HG03342 (cell line): ENCODE results near the gene C11orf71.
A peak's percentile ranks its signal among the peaks of the same experiment; 100 is the strongest.

Experiments
- ATAC-seq: cut with Tn5 transposase; IDR thresholded peaks from one replicate; pipeline ENCODE4 v1.9.1; 2021; ENCODE audit warnings: mild to moderate bottlenecking, moderate library complexity; ENCODE audit not compliant: unreplicated experiment

C11orf71 gene, protein sequence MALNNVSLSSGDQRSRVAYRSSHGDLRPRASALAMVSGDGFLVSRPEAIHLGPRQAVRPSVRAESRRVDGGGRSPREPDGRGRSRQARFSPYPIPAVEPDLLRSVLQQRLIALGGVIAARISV

DNA sequence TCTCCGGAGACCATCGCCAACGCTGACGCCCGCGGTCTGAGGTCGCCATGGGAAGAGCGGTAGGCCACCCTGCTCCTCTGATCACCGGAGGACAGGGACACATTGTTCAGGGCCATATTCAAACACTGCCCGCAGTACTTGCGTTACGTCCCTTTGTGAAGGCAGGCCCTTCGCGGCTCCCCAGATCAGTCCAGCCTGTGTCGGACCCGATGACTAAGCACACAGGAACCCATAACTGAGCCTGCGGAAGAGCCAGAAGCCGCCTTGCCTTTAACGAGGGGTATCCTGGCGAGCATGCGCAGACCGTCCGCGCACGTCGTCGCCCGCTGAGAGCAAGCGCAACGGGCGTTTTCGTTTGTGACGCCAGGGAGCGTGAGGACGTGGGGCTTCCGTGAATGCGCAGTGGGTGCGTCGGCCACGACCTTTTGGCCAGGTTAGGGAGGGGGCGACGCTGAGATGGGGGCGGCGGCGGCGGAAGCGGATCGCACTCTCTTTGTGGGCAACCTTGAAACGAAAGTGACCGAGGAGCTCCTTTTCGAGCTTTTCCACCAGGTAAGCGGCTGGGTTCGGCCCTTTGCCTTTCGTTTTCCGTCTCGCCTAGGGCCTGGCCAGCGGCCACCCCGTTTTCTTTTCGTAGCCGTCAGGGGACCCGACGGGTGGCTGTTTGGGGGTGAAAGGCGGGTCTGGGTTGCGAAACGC lies at the start of gene C11orf71, which contains the start of gene RBM7:
Gene C11orf71, minus strand, starts transcription at position 296 of the 699 bp plus-strand sequence. Its CDS starts 180 bp downstream, at position 116.
Gene RBM7, plus strand, starts transcription at position 451 of the 699 bp plus-strand sequence. Its CDS starts 6 bp downstream, at position 457.
- ATAC-seq = peak; percentile 93

DNA sequence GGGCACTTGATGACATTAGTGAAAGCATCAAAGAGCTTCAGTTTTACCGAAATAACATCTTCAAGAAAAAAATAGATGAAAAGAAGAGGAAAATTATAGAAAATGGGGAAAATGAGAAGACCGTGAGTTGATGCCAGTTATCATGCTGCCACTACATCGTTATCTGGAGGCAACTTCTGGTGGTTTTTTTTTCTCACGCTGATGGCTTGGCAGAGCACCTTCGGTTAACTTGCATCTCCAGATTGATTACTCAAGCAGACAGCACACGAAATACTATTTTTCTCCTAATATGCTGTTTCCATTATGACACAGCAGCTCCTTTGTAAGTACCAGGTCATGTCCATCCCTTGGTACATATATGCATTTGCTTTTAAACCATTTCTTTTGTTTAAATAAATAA lies 49.5 kb upstream of the C11orf71 start:
- no peak for ATAC-seq

DNA sequence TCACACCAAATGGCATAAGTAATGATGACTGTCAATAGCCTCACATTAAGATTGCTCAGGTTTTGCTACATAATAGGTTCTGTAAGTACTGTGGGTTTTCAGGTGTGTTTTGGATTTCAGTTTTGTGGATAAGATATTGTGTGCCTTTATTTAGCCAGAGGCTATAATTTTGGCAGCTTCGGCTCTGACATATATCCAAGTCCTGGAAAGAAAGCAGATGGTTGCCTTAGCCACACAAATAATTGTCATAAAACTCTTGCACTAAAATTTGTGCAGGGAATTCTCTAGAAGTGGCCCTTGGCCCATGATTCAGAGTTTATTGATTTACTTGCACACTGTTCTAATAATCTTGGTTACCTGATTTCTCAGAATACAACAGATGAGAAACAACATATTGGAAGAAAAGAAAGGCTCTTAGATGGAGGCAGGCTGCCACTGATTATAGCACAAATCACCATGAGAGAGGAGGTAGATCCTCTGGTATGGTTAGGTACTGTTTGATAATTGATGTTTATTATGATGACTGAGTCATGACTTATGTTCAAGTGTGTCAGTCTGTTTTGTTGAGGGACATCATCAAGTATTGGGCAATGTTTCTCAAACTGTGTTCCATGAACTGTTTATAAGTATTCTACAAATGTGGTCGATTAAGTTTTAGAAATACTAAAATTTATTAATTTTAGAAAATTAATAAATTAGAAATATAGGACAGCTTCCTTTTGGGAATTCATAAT lies 48.6 kb upstream of the C11orf71 start:
- ATAC-seq = no peak

DNA sequence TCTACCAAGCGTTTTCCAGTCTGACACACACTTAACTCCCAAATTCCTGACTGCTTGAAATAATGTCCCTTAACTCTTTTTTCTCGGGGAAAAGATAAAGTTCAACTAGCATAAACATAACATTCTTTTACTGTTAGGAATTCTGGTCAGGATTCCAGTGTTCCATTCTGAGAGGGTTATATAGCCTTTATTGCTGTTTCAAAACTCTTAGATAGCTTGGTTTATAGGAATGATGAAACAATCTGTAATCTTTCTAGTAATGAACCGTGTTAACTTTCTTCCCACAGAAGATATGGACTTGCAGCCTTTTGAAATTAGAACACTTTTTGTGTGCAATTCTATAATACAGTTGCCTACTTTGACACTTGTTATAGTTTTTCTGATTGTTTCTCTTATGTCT lies 47.6 kb upstream of the C11orf71 start:
- ATAC-seq = no peak

DNA sequence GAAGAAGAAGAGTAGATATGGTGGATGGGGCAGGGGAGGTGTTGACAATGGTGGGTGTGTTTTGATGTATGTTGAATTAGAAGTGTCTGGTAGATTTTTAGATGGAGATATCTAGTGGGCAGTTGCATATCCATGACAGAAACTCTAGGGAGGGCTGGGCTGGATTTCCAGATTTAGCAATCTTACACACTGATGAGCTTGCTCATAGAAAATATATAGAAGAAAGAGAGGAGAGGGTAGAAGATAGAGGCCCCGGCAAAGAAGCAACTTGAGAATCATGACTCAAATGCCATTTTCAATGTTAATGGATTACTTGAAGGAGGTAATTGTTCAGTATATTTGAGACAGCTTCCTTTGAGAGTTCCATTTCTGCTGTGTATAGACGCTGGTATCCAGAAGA lies 47.1 kb upstream of the C11orf71 start:
- ATAC-seq = no peak

DNA sequence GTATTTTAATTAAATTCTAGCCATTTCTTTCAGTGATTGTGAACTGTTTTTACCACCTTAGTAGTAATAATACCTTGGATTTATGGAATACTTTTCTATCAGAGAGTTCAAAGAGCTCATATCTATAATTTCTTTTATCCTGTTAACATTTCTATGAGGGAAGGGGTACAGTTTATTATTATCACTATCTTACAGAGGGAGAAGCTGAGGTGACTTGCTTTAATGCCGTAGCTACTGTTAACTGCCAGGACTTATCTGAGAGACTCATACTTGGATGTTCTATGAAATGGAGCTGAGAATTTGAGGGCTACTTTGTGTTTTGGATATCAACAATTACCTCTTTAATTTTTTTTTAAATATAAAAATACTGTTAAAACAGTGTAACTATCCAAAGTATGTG lies 42.2 kb upstream of the C11orf71 start:
- ATAC-seq = no peak

DNA sequence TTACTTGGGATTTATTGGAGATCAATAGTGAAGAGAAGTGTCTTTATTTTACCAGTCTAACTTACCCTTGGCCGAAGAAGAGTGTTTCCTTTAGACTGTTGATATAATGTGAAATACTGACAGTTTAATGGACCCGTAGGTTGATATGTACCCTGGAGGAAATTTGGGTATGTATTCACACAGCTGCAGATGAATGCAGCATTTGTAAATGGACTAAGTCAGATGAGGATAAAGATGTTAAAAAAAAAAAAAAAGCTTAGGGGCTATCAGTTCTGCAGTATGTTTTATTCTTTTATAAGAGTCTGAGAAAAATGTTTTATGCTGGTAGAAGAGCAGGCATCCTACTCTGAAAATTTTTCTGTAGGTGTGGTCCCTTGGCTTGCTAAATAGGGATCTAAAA lies 41.6 kb upstream of the C11orf71 start:
- ATAC-seq = no peak

DNA sequence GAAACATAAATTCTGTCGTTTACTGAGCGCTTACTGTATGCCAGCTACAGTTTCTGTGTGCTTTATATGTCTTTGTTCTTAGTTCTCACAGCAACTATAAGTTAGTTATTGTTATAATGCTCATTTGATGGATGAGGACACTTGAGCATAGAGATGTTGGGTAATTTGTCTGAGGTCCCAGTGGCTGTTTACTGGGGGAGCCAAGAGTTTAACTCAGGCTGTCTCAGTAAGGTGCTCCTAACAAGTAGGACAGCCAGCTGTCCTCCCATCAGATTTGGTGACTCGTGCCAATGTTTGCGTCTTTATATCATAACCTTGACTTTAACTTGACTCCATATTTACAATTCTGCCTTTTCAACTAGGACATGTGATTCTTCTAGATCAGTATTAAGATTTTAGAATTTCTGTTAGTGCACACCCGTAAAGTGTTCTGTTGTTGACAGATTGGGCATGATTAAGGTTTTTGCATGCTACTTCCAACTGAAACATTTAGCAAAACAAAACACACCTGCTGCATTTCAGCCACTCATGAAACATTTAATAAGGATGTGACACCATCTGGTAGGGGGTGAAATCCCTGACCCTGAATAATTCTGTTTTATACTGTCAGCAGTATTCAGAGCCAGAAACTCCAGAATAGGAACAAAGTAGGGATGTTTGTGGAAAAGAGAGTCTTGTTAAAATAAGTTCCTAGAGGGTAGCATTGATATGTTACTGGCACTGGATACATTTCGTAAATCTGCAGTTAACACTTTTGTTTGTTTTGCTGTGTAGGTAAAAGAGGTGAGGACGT lies 40.9 kb upstream of the C11orf71 start:
- no peak for ATAC-seq

DNA sequence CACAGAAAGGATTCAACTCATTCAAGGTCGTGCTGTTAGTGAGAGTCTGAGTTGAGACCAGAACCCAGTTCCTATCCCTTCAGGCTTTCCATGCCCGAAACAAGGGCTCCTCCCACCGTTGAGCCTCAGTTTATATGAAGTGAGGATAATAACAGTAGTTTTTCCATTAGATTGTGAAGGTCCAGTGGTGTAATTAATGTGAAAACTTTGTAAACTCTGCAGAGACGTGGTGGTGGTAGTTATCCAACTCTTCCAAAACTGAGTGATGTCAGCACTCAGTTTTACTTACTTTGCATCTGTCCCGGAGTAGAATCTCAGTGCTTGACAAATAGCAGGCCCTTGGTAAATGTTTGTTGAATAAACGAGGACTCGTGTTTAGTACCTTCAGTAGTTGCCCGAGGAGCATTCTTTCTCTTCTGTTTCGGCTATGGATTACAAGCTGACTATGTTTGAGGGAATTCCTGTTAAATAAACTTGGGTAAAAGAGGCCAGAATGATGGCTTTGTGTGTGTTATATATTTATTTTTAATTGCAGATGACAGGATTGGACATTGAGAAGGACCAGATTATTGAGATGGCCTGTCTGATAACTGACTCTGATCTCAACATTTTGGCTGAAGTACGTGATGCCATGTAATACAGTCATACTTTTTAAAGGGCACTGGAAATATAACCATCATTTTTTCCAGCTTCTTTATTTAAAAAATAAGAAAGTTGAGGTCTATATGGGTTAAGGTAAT lies 40.0 kb upstream of the C11orf71 start:
- no peak for ATAC-seq

DNA sequence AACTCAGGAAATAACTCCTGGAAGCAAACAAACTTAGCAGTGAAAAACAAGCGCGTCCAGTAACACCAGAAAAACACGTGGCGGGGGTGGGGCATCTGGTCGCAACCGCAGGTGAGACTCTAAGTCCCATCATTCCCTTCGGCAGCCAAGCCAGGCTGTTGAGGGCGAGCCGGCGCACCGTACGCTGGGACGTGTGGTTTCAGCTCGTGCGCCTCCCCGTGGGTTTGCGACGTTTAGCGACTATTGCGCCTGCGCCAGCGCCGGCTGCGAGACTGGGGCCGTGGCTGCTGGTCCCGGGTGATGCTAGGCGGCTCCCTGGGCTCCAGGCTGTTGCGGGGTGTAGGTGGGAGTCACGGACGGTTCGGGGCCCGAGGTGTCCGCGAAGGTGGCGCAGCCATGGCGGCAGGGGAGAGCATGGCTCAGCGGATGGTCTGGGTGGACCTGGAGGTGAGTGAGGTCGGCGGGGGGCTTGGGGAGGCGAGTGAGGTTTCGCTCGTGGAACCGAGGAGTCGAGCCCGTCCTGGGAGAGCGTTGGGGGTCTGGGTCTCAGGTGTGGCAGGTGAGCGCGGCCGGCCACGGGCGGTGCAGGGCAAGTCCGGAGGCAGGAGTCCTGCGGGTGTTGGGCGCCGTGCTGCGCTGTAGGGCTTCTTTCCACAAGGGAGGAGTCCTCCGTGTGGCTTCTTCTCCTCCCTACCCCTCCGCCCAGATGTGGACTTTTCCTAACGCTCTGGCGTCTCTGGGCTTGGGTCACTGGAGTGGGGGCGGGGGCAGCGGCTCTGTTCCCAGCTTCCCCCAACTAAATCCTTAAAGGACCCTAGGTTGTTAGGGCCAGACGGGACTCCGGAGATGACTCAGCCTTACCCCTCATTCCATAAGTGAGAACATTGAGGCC lies 39.2 kb upstream of the C11orf71 start, which contains the start of gene REXO2:
Gene REXO2, plus strand, starts transcription at position 239 of the 892 bp plus-strand sequence. Its CDS starts 62 bp downstream, at position 301.
- peak; percentile 100 for ATAC-seq

DNA sequence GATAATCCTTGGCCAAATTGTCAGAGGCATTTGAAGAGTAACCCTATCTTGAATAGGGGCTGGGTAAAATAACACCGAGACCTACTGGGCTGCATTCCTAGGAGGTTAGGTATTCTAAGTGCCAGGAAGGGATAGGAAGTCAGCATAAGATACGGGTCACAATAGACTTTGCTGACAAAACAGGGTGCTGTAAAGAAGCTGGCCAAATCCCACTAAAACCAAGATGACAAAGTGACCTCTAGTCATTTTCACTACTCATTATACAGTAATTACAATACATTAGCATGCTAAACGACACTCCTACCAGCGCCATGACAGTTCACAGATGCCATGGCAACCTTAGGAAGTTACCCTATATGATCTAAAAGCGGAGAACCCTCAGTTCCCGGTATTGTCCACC lies 38.0 kb upstream of the C11orf71 start:
- ATAC-seq = no peak

DNA sequence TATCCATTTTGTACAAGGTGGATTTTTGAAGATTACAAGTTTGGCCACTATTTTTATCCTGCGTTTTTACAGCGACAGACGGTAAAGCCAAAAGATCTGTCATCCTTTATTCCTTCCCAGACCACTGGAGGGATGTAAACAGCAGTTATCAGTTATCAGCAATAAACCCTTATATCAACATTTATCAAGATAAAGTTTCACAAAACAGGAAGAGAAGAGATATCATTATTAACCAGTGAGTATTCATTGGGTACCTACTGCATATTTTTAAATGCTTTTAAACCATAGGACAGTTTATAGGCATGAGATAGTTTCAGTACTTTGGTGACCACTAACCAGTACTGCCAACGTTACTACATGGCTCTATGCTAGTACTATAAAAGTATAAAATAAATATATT lies 33.1 kb upstream of the C11orf71 start:
- no peak for ATAC-seq

DNA sequence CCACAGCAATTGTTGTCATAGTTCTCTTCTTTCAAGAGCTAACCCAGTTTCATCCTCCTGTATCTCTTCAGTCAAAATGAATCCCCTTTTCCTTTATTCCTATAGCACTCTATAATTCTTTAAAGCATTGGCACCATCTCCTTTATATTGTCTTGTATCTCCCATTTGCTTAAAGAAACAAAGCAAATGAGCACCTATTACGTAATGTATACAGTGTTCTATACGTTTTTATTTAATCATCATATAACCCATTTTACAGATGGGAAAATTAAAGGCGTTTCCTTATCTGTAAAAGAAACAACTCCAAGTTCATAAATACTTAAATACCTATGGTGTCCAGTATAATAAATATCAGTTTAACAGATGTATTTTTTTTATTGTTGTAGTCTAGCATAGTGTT lies 32.6 kb upstream of the C11orf71 start:
- ATAC-seq = no peak

DNA sequence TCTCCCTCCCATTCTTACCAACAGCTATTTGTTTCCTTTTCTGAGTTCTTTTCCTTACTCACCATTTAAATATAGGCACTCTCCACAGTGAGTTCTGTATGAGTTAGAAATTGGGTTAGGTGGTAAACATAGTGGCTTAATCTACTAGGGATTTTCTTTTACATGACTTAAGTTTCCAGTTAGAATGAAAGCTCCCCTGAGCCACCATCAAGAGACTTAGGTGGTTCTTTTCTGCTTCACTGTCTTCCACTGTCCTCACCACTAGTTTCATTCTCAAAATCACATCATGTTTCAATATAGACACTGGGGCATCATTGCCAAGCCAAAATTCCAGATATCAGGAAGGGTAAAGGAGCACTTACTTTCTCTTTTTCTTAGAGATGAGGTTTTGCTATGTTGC lies 30.0 kb upstream of the C11orf71 start:
- ATAC-seq = no peak

DNA sequence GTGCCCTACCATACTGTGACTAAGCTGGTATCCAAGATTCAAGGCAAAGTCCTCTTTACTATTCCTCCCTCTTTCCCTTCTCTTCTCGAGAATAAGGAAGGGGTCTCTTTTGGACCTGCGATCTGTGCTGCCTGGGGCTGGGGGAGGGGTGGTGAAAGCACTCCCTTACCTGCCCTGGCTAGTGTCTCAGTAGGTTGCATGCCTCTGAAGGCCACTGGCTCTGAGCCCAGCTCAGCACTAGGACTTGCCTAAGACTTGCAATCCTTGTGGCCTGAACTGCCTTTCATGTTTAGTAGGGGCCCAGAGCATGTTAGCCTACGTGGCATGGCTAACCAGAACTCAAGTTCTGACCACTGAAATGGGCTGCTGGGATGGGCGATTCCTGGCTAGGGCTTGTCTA lies 26.0 kb upstream of the C11orf71 start:
- ATAC-seq = no peak

DNA sequence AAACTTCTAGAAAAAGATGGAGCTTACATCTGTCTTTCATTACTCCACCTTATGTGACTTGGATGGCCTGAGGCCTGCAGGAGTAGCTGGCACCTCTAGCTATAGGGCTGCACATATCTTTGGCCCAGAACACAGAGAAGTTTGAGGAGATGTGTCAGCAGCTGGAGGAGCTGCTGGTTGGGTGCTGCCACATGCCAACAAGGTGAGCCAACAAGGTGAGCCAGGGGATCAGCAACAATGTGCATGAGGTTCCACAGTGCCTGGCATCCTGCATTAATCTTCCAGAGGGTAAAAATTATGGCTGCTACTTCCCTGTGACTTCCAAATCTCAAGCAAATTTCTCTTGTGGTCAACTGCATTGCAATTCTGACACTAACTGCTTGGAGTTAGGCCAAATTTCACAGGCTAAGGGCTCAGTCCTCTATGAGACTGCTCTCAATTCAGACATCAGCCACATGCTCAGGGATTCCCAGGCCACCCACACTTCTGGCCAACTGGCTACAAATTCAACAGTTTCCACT lies 16.2 kb upstream of the C11orf71 start:
- no peak for ATAC-seq

DNA sequence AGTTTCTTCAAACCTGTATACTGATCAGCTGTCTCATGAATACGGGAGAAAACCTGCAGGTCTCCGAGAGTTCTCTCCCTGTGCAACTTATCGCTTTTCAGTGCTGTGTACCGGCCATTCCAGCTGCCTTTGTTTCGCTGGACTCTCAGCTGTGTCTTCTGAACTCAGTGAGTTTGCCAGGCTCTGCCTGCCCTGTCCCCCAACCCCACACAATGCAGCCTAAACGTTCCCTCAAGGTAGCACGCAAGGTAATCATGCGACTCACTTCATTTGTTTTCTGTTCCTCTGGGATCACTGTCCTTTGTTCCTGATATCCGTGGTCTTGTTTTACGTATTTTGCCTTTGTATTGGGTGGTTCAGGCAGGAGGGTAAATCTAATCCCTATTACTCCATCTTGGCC lies 13.6 kb upstream of the C11orf71 start:
- no peak for ATAC-seq

DNA sequence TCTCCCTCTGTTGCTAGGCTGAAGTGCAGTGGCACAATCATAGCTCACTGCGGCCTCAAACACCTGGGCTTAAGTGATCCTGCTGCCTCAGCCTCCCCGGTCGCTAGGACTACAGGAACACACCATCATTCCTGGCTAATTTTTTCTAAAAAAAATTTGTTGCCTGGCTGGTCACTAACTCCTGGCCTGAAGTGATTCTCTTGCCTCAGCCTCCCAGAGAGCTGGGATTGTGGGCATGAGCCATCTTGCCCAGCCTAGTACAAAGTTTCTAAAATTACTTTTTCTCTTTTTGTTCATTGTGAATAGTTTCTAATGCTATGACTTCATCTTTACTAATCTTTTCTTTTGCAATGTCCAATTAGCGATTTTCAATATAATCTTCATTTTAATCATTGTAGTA lies 12.6 kb upstream of the C11orf71 start:
- ATAC-seq = no peak

DNA sequence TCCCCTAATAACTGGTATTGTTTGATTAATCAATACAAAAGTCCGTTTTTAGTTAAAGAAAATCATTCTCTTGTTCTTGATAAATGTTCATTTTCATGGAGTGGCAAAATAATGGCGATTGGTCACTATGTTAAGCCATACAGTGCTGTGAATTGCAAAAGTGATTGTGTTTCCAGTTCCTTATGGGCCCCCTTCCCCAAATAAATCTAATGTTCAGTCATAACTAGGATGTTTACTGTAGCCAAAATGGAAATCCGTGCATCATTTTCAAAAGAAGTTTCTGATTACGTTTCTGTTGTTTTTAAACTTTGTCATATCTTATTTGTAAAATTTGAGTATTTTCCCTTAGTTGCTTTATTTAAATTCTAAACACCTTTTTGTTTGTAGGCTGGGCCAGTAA lies 1.0 kb upstream of the C11orf71 start:
- ATAC-seq = no peak
